OCI-LY7 (cell line): ENCODE results near the gene MRPL47.

Experiments
- CTCF ChIP-seq: fragments of 200-600 bp; sonication (generic); conservative IDR thresholded peaks from 2 replicates; pipeline ENCODE4 v1.5.1; 2014; ENCODE audit warnings: mild to moderate bottlenecking, antibody characterized with exemption, low read length, moderate library complexity, mixed read lengths
- EZH2phosphoT487 ChIP-seq: fragments of 200-600 bp; sonication (generic); IDR thresholded peaks from 2 replicates; pipeline ENCODE4 v1.6.1; 2018; ENCODE audit warnings: low read depth, borderline replicate concordance, mild to moderate bottlenecking, mixed run types, antibody characterized with exemption, low read length, moderate library complexity, mixed read lengths

- no peak for TF ChIP-seq EZH2phosphoT487
- peak; percentile 97 for TF ChIP-seq CTCF
These were observed 45.6 kb downstream of the MRPL47 start for GRCh38 chr3:179558742-179559364.
